ENCODE results near the gene TMX4.
"Not testable (repeated sequence)": the region's sequence is repeated elsewhere in the genome, so short reads cannot be mapped to it uniquely, and the experiment has no call there.

The TMX4 gene

GRCh38 chr20:8045946-8046345, 26.4 kb upstream of the TMX4 start:
- TF ChIP-seq TAF1 (IDR thresholded peaks at IDR 0.05; ENCODE audit: borderline replicate concordance, low read depth, low read length) = no peak
- no peak for TF ChIP-seq POLR2A (IDR thresholded peaks at IDR 0.05; ENCODE audit: low read depth, low read length)
- no peak for TF ChIP-seq POLR2AphosphoS5 (IDR thresholded peaks at IDR 0.05; ENCODE audit: low read depth, low read length)
- FAIRE-seq = no peak
- DNase-seq (ENCODE audit: insufficient read length) = no peak

GRCh38 chr20:8043687-8044282, 24.2 kb upstream of the TMX4 start:
- DNase-seq (ENCODE audit: insufficient read length) = no peak
- TF ChIP-seq POLR2A (IDR thresholded peaks at IDR 0.05; ENCODE audit: low read depth, low read length) (no peak), TAF1 (IDR thresholded peaks at IDR 0.05; ENCODE audit: borderline replicate concordance, low read depth, low read length) (no peak), POLR2AphosphoS5 (IDR thresholded peaks at IDR 0.05; ENCODE audit: low read depth, low read length) (no peak)
- FAIRE-seq = peak; percentile 27

- no peak for FAIRE-seq
- no peak for TF ChIP-seq TAF1 (IDR thresholded peaks at IDR 0.05; ENCODE audit: borderline replicate concordance, low read depth, low read length)
- TF ChIP-seq POLR2A (IDR thresholded peaks at IDR 0.05; ENCODE audit: low read depth, low read length) = no peak
- TF ChIP-seq POLR2AphosphoS5 (IDR thresholded peaks at IDR 0.05; ENCODE audit: low read depth, low read length) = no peak
Observed at GRCh38 chr20:8039042-8039441, 19.5 kb upstream of the TMX4 start.

GRCh38 chr20:8036771-8037170, 17.2 kb upstream of the TMX4 start:
- FAIRE-seq = no peak

More at GRCh38 chr20:8039042-8039441, 19.5 kb upstream of the TMX4 start:
- no peak for DNase-seq (ENCODE audit: insufficient read length)

GRCh38 chr20:8033151-8033841, 13.7 kb upstream of the TMX4 start:
- FAIRE-seq (no peak), DNase-seq (ENCODE audit: insufficient read length) (no peak)
- no peak for TF ChIP-seq TAF1 (IDR thresholded peaks at IDR 0.05; ENCODE audit: borderline replicate concordance, low read depth, low read length)
- TF ChIP-seq POLR2AphosphoS5 (IDR thresholded peaks at IDR 0.05; ENCODE audit: low read depth, low read length) = no peak
- no peak for TF ChIP-seq POLR2A (IDR thresholded peaks at IDR 0.05; ENCODE audit: low read depth, low read length)

More at GRCh38 chr20:8036771-8037170, 17.2 kb upstream of the TMX4 start:
- TF ChIP-seq TAF1 (IDR thresholded peaks at IDR 0.05; ENCODE audit: borderline replicate concordance, low read depth, low read length) = no peak
- TF ChIP-seq POLR2AphosphoS5 (IDR thresholded peaks at IDR 0.05; ENCODE audit: low read depth, low read length) = no peak
- DNase-seq (ENCODE audit: insufficient read length) = no peak

GRCh38 chr20:8032499-8032898, 12.9 kb upstream of the TMX4 start:
- DNase-seq (ENCODE audit: insufficient read length) (no peak), FAIRE-seq (no peak)
- no peak for TF ChIP-seq TAF1 (IDR thresholded peaks at IDR 0.05; ENCODE audit: borderline replicate concordance, low read depth, low read length)
- no peak for TF ChIP-seq POLR2A (IDR thresholded peaks at IDR 0.05; ENCODE audit: low read depth, low read length)
- TF ChIP-seq POLR2AphosphoS5 (IDR thresholded peaks at IDR 0.05; ENCODE audit: low read depth, low read length) = no peak

GRCh38 chr20:8031539-8031938, 12.0 kb upstream of the TMX4 start:
- FAIRE-seq; DNase-seq (ENCODE audit: insufficient read length): not testable (repeated sequence)

- FAIRE-seq (no peak), DNase-seq (ENCODE audit: insufficient read length) (no peak)
- TF ChIP-seq POLR2A (IDR thresholded peaks at IDR 0.05; ENCODE audit: low read depth, low read length) (no peak), POLR2AphosphoS5 (IDR thresholded peaks at IDR 0.05; ENCODE audit: low read depth, low read length) (no peak), TAF1 (IDR thresholded peaks at IDR 0.05; ENCODE audit: borderline replicate concordance, low read depth, low read length) (no peak)
Observed at GRCh38 chr20:8021541-8022269, 2.1 kb upstream of the TMX4 start.

- TF ChIP-seq POLR2A (IDR thresholded peaks at IDR 0.05; ENCODE audit: low read depth, low read length) = no peak
- TF ChIP-seq POLR2AphosphoS5 (IDR thresholded peaks at IDR 0.05; ENCODE audit: low read depth, low read length) = no peak
- no peak for TF ChIP-seq TAF1 (IDR thresholded peaks at IDR 0.05; ENCODE audit: borderline replicate concordance, low read depth, low read length)
- peak; percentile 79 for FAIRE-seq
- DNase-seq (ENCODE audit: insufficient read length) = no peak
Observed at GRCh38 chr20:8020314-8021079, 936 bp upstream of the TMX4 start.

- DNase-seq (ENCODE audit: insufficient read length) (no peak), FAIRE-seq (no peak)
- TF ChIP-seq TAF1 (IDR thresholded peaks at IDR 0.05; ENCODE audit: borderline replicate concordance, low read depth, low read length) = no peak
- no peak for TF ChIP-seq POLR2A (IDR thresholded peaks at IDR 0.05; ENCODE audit: low read depth, low read length)
- TF ChIP-seq POLR2AphosphoS5 (IDR thresholded peaks at IDR 0.05; ENCODE audit: low read depth, low read length) = no peak
Observed at GRCh38 chr20:8019998-8020247, 362 bp upstream of the TMX4 start.

GRCh38 chr20:8018958-8019245, 659 bp downstream of the TMX4 start:
- TF ChIP-seq POLR2A (IDR thresholded peaks at IDR 0.05; ENCODE audit: low read depth, low read length) (no peak), TAF1 (IDR thresholded peaks at IDR 0.05; ENCODE audit: borderline replicate concordance, low read depth, low read length) (no peak), POLR2AphosphoS5 (IDR thresholded peaks at IDR 0.05; ENCODE audit: low read depth, low read length) (no peak)
- peak; percentile 60 for DNase-seq (ENCODE audit: insufficient read length)
- FAIRE-seq = peak; percentile 84

GRCh38 chr20:8012724-8013123, 6.8 kb downstream of the TMX4 start:
- no peak for FAIRE-seq
- no peak for TF ChIP-seq POLR2AphosphoS5 (IDR thresholded peaks at IDR 0.05; ENCODE audit: low read depth, low read length)
- no peak for DNase-seq (ENCODE audit: insufficient read length)
